Endothelial cell of umbilical vein (primary cell): ENCODE measurements around the gene SH3BP2. TPM values are rescaled to one million over a fixed set of nuclear protein-coding genes. Genes with fewer than 3 reads are reported as not detected.

Source experiments
- BruUV-seq: library from RNA; stranded (reverse); fragments of 400-500 nt; replicated peaks from 2 replicates; lab custom pipeline; 2021; lab: Mats Ljungman, UMichigan
- CTCF ChIA-PET: fragments of 300-600, 350-600 bp; sonication (Branson Sonifier 250); formaldehyde crosslinking; loops from one replicate; lab custom pipeline; 2021; ENCODE audit warnings: antibody characterized with exemption, inconsistent platforms; lab: Charles Lee
- POLR2A ChIA-PET: fragments of 300-600, 350-600 bp; sonication (Branson Sonifier 250); formaldehyde crosslinking; loops from one replicate; lab custom pipeline; 2021; ENCODE audit warnings: antibody characterized with exemption, inconsistent platforms; lab: Charles Lee
- DNase-seq: peaks from one replicate; pipeline ENCODE4 v3.0.0-alpha.2; 2011; ENCODE audit warnings: low read depth, low spot score
- FAIRE-seq: peaks from 2 replicates; lab custom pipeline; 2011; peaks lifted over from hg19 to GRCh38; lab: Jason Lieb, UNC
- H2AFZ ChIP-seq: 2 replicates; pipeline ENCODE4 v1.6.0; 2012; ENCODE audit warnings: low read depth, low read length, control low read depth, inconsistent platforms
- H3K27ac ChIP-seq: 2 replicates; pipeline ENCODE4 v1.5.1; 2011; ENCODE audit warnings: low read depth, mild to moderate bottlenecking, control low read depth, low read length, moderate library complexity; ENCODE audit not compliant: insufficient read depth
- H3K27me3 ChIP-seq, 2 experiments: 2 replicates each; pipeline versions ENCODE4 v1.6.0 to v1.6.1; 2011; ENCODE audit warnings: low read length in 2 of 2, mixed read lengths in 1 of 2; ENCODE audit not compliant: control insufficient read depth in 2 of 2, insufficient read depth in 2 of 2
- H3K36me3 ChIP-seq, 2 experiments: 2 replicates in 1 of 2; 3 replicates in 1 of 2; pipeline ENCODE4 v1.5.1; 2011; ENCODE audit warnings: low read length in 2 of 2, mild to moderate bottlenecking in 1 of 2, moderate library complexity in 1 of 2; ENCODE audit not compliant: control insufficient read depth in 2 of 2, insufficient read depth in 2 of 2; ENCODE audit errors: extremely low read depth in 1 of 2
- H3K4me1 ChIP-seq: 3 replicates; pipeline ENCODE4 v1.5.1; 2011; ENCODE audit warnings: mild to moderate bottlenecking, low read length; ENCODE audit not compliant: control insufficient read depth, insufficient read depth; ENCODE audit errors: extremely low read depth
- H3K4me2 ChIP-seq: 2 replicates; pipeline ENCODE4 v1.6.1; 2011; ENCODE audit warnings: low read length, control low read depth, mixed read lengths; ENCODE audit not compliant: insufficient read depth
- H3K4me3 ChIP-seq, 3 experiments: fragments of 200-600 bp in 1 of 3; sonication (generic), shearing (Covaris generic) in 1 of 3; replicated peaks in 1 of 3; 2 replicates each; pipeline ENCODE4 v1.5.1; 2011 to 2016; ENCODE audit warnings: control low read depth in 3 of 3, low read length in 3 of 3, mild to moderate bottlenecking in 2 of 3, inconsistent platforms in 1 of 3, low read depth in 1 of 3, moderate library complexity in 1 of 3; ENCODE audit not compliant: insufficient read depth in 1 of 3
- H3K79me2 ChIP-seq: 2 replicates; pipeline ENCODE4 v1.6.0; 2012; ENCODE audit warnings: low read length, inconsistent platforms; ENCODE audit not compliant: control insufficient read depth, insufficient read depth
- H3K9ac ChIP-seq: replicated peaks from 2 replicates; pipeline ENCODE3; 2011; ENCODE audit warnings: low read length, control low read depth; ENCODE audit not compliant: insufficient read depth; ENCODE audit errors: extremely low read depth
- H3K9me1 ChIP-seq: replicated peaks from 3 replicates; pipeline ENCODE4 v1.6.0; 2011; ENCODE audit warnings: mild to moderate bottlenecking, low read length; ENCODE audit not compliant: control insufficient read depth, insufficient read depth; ENCODE audit errors: extremely low read depth
- H3K9me3 ChIP-seq: replicated peaks from 2 replicates; pipeline ENCODE4 v1.5.1; 2012; ENCODE audit warnings: low read length, inconsistent platforms; ENCODE audit not compliant: control insufficient read depth, insufficient read depth
- H4K20me1 ChIP-seq: replicated peaks from 2 replicates; pipeline ENCODE3; 2011; ENCODE audit warnings: mild to moderate bottlenecking, low read length; ENCODE audit not compliant: control insufficient read depth, insufficient read depth; ENCODE audit errors: extremely low read depth
- CTCF ChIP-seq, 2 donors: IDR thresholded peaks; 1 replicate in 1 of 2; 2 replicates in 1 of 2; pipeline ENCODE4 v1.5.1; 2011; ENCODE audit warnings: low read length in 2 of 2, mild to moderate bottlenecking in 2 of 2, moderate library complexity in 2 of 2, control low read depth in 1 of 2, inconsistent platforms in 1 of 2, low read depth in 1 of 2; ENCODE audit not compliant: insufficient read depth in 1 of 2; ENCODE audit errors: extremely low read depth in 1 of 2
- EZH2 ChIP-seq: IDR thresholded peaks from 2 replicates; pipeline ENCODE4 v1.6.1; 2012; ENCODE audit warnings: borderline replicate concordance, low read depth, mild to moderate bottlenecking, moderate library complexity, low read length, inconsistent platforms; ENCODE audit not compliant: severe bottlenecking
- FOS ChIP-seq: IDR thresholded peaks from 2 replicates; pipeline ENCODE4 v1.6.1; 2011; ENCODE audit warnings: mild to moderate bottlenecking, low read length, moderate library complexity, borderline replicate concordance; ENCODE audit not compliant: insufficient read depth
- GATA2 ChIP-seq: IDR thresholded peaks from 2 replicates; pipeline ENCODE4 v1.7.0; 2011; ENCODE audit warnings: low read depth, mild to moderate bottlenecking, moderate library complexity, mixed read lengths, low read length; ENCODE audit not compliant: insufficient read length, insufficient read depth
- JUN ChIP-seq: IDR thresholded peaks from 2 replicates; pipeline ENCODE4 v1.6.1; 2011; ENCODE audit warnings: borderline replicate concordance, low read depth; ENCODE audit not compliant: insufficient read length, insufficient read depth
- MAX ChIP-seq: IDR thresholded peaks from 2 replicates; pipeline ENCODE4 v1.6.1; 2011; ENCODE audit not compliant: insufficient read depth, insufficient read length
- MYC ChIP-seq: IDR thresholded peaks from one replicate; pipeline ENCODE4 v1.6.1; 2011; ENCODE audit warnings: mild to moderate bottlenecking, low read depth, low read length
- POLR2A ChIP-seq: IDR thresholded peaks from 2 replicates; pipeline ENCODE4 v1.6.1; 2012; ENCODE audit warnings: low read depth, mild to moderate bottlenecking, control low read depth, low read length
- POLR2AphosphoS5 ChIP-seq: IDR thresholded peaks from 2 replicates; pipeline ENCODE4 v1.6.1; 2012; ENCODE audit warnings: low read depth, mild to moderate bottlenecking, control low read depth, low read length, moderate library complexity; ENCODE audit not compliant: insufficient read depth
- dilution Hi-C: fragments of 300-500 bp; cut with MboI; formaldehyde crosslinking; loops from one replicate; pipeline ENCODE4 v1.15.0; 2019; ENCODE audit warnings: low sequenced_read_pairs; ENCODE audit not compliant: extremely low pct_ligation_motif_present
- intact Hi-C: fragments of 100-400 bp; cut with micrococcal nuclease; formaldehyde crosslinking; loops from one replicate; pipeline ENCODE4 v1.10.0; 2022
- polyA plus RNA-seq, 4 experiments: library from polyadenylated mRNA; depleted of rRNA in 3 of 4; stranded (reverse) in 3 of 4; unstranded in 1 of 4; fragments of >200 nt; gene quantifications; 2 replicates each; pipeline versions ENCODE4 v1.2.1 to v1.2.3, GENCODE V29; 2011 to 2012; ENCODE audit warnings: missing spikeins in 1 of 4
- total RNA-seq: library from RNA; stranded (reverse); gene quantifications from 2 replicates; pipeline ENCODE4 v1.2.3, GENCODE V29; 2021

Gene SH3BP2
- total and polyA plus RNA-seq, 2 donors (not counting 3 experiments of a cell fraction or from before 2014, with no cell fraction given), result 69.2 to 73.9 TPM

- no peak overlapping the region for H3K9ac ChIP-seq
- no peak for FAIRE-seq
Measured at GRCh38 chr4:2813446-2814405, 20.8 kb downstream of the SH3BP2 start.

More at GRCh38 chr4:2813446-2814405, 20.8 kb downstream of the SH3BP2 start:
- Histone ChIP-seq H4K20me1 (no peaks in the 10 kb centered on the region), H3K27ac (no peak overlapping the region), H3K4me1 (peaks cover 24% of the 10 kb centered on the region), H3K4me3 (peak overlapping the region in 2 of 3 experiments; percentile 39 to 57), H3K4me2 (peak overlapping the region; percentile 59), H3K36me3 (no peaks in the 10 kb centered on the region), H2AFZ (no peak overlapping the region), H3K27me3 (no peaks in the 10 kb centered on the region), H3K9me1 (no peaks in the 10 kb centered on the region), H3K79me2 (peaks cover 63% of the 10 kb centered on the region), H3K9me3 (no peaks in the 10 kb centered on the region)
- ChIA-PET POLR2A (interaction anchor here (2.9 kb wide), 1 partner anchor 15 kb away, joined by 13 read pairs; no protein-coding TSS in a partner anchor), CTCF (interaction anchor here (1.0 to 4.5 kb wide), 6 partner anchors 8 to 50 kb away, joined by 3 to 34 read pairs (median 4); no protein-coding TSS in a partner anchor)
- no TSS peak for BruUV-seq
- intact Hi-C loops, result loop anchor here (5.0 kb wide), 2 partner anchors 51 to 276 kb away; partner anchors contain the start of gene FAM193A
- TF ChIP-seq POLR2AphosphoS5, result no peak
- no peak for TF ChIP-seq EZH2
- TF ChIP-seq CTCF (IDR thresholded peaks at IDR 0.05; ENCODE audit: extremely low read depth in 1 of 2, insufficient read depth in 1 of 2, low read depth in 1 of 2, low read length in 2 of 2), result no peak
- no peak for TF ChIP-seq POLR2A
- TF ChIP-seq MYC, result no peak
- no peak for TF ChIP-seq MAX
- no peak for TF ChIP-seq FOS
- TF ChIP-seq JUN, result no peak
- no peak for TF ChIP-seq GATA2
- no peak for DNase-seq
- dilution Hi-C loops, result no loop called here
